HepG2 (cell line): ENCODE results near the gene CYP4F22. TPM values are rescaled to one million over a fixed set of nuclear protein-coding genes. Genes with fewer than 3 reads are reported as not detected.
A peak's percentile ranks its signal among the peaks of the same experiment; 100 is the strongest.

Source experiments
- ADNP ChIP-seq: sonication (generic); formaldehyde crosslinking; IDR thresholded peaks from 2 replicates; pipeline ENCODE4 v1.4.0; 2020; ENCODE audit warnings: missing genetic modification reagents
- ATF6 ChIP-seq: sonication (generic); formaldehyde crosslinking; conservative IDR thresholded peaks from 2 replicates; pipeline ENCODE4 v1.4.0; 2020; ENCODE audit warnings: missing genetic modification reagents
- CSRNP2 ChIP-seq: sonication (generic); formaldehyde crosslinking; conservative IDR thresholded peaks from 2 replicates; pipeline ENCODE4 v1.8.0; 2022; ENCODE audit warnings: low read depth, missing genetic modification reagents
- GLMP ChIP-seq: sonication (generic); formaldehyde crosslinking; IDR thresholded peaks from 2 replicates; pipeline ENCODE4 v1.9.0; 2021; ENCODE audit warnings: missing genetic modification reagents, mild to moderate bottlenecking, borderline replicate concordance
- JDP2 ChIP-seq: sonication (generic); formaldehyde crosslinking; IDR thresholded peaks from 2 replicates; pipeline ENCODE4 v1.8.1; 2022; ENCODE audit warnings: missing genetic modification reagents, borderline replicate concordance
- KAT2B ChIP-seq: fragments of 150-350 bp; IDR thresholded peaks from 2 replicates; pipeline ENCODE4 v1.6.1; 2014; ENCODE audit warnings: low read depth, low read length, borderline replicate concordance
- MLXIP ChIP-seq: sonication (generic); formaldehyde crosslinking; IDR thresholded peaks from 2 replicates; pipeline ENCODE4 v1.9.0; 2021; ENCODE audit warnings: missing genetic modification reagents, borderline replicate concordance
- SATB2 ChIP-seq: sonication (generic); formaldehyde crosslinking; IDR thresholded peaks from 2 replicates; pipeline ENCODE4 v1.5.0; 2020; ENCODE audit warnings: missing genetic modification reagents
- SP1 ChIP-seq, 2 experiments: fragments of 450-650 bp in 1 of 2; sonication (generic) in 1 of 2; formaldehyde crosslinking in 1 of 2; IDR thresholded peaks; 2 replicates each; pipeline versions ENCODE4 v1.4.0 to v1.6.1; 2016 to 2020; ENCODE audit warnings: missing genetic modification reagents in 1 of 2
- ZFP90 ChIP-seq: sonication (generic); formaldehyde crosslinking; IDR thresholded peaks from 2 replicates; pipeline ENCODE4 v1.8.0; 2022; ENCODE audit warnings: missing genetic modification reagents, mild to moderate bottlenecking, inconsistent platforms, borderline replicate concordance
- ZNF205 ChIP-seq: IDR thresholded peaks from 2 replicates; pipeline ENCODE4 v1.6.1; 2018; ENCODE audit warnings: missing biosample characterization, missing genetic modification reagents
- ZNF343 ChIP-seq: sonication (generic); formaldehyde crosslinking; IDR thresholded peaks from 2 replicates; pipeline ENCODE4 v1.4.0; 2020; ENCODE audit warnings: mild to moderate bottlenecking, missing genetic modification reagents
- ZSCAN21 ChIP-seq: sonication (generic); formaldehyde crosslinking; IDR thresholded peaks from 2 replicates; pipeline ENCODE4 v1.8.0; 2022; ENCODE audit warnings: mild to moderate bottlenecking, missing genetic modification reagents, moderate library complexity, borderline replicate concordance
- ZXDC ChIP-seq: sonication (generic); formaldehyde crosslinking; IDR thresholded peaks from 2 replicates; pipeline ENCODE4 v1.5.0; 2020; ENCODE audit warnings: mild to moderate bottlenecking, missing genetic modification reagents
- polyA plus RNA-seq, 8 experiments: library from polyadenylated mRNA; depleted of rRNA in 3 of 8; stranded (reverse) in 7 of 8; unstranded in 1 of 8; fragments of >200 nt; fragmentation: Illumina TruSeq in 4 of 8; extraction: Trizol in 4 of 8; gene quantifications; 2 replicates each; pipeline versions ENCODE4 v1.2.1 to v1.2.3, GENCODE V29; 2011 to 2016; ENCODE audit warnings: low read depth in 4 of 8, missing spikeins in 1 of 8, mixed read lengths in 1 of 8; ENCODE audit not compliant: insufficient read depth in 1 of 8
- total RNA-seq, 5 experiments: library from RNA; depleted of rRNA; stranded (reverse); fragments of >200 nt; fragmentation: Illumina TruSeq; extraction: Trizol; gene quantifications; 2 replicates each; pipeline ENCODE4 v1.2.3, GENCODE V29; 2016; ENCODE audit warnings: low read depth in 1 of 5
- TF ChIP-seq, protein P1 (sequence below): sonication (generic); formaldehyde crosslinking; conservative IDR thresholded peaks from 2 replicates; pipeline ENCODE4 v1.4.0; 2020; ENCODE audit warnings: missing genetic modification reagents

CYP4F22 gene
- total and polyA plus RNA-seq, 2 of the 13 experiments (the other 11 are each of a cell fraction or from before 2014, with no cell fraction given): 0.05 TPM; not detected in 1

DNA sequence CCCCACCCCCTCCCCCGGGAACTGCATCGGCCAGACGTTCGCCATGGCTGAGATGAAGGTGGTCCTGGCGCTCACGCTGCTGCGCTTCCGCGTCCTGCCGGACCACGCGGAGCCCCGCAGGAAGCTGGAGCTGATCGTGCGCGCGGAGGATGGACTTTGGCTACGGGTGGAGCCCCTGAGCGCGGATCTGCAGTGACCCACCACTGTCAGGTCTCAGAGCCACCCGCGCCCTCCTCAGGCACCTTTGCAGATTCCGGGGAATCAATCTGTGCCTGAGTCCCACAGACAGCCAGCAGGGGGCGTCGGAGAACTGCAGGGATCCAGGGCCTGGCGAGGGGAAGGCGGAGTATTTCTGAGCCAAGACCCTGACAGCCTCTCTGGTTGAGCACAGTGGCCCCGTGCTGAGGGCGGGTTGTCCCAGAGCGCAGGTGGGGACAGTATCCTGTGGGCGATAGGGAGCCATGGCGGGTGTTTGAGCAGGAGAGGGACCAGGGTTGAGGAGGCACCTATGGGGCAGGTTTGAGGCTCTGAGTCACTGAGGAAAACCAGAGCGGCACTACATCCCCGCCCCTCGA is 76.3 kb downstream of the CYP4F22 start (continued):
- TF ChIP-seq ZNF205 (CRISPR knock-in tag) (0 out of 2 replicates have a peak, but pooled peaks have one; percentile 31), SP1 (IDR thresholded peaks at IDR 0.05) (no peak), SP1 (CRISPR knock-in tag; IDR thresholded peaks at IDR 0.05) (no peak), ZSCAN21 (CRISPR knock-in tag) (no peak), ATF6 (CRISPR knock-in tag) (no peak), CSRNP2 (CRISPR knock-in tag) (no peak), ADNP (CRISPR knock-in tag) (no peak; the same call in 1 of the 2 replicates), ZXDC (CRISPR knock-in tag) (no peak), SATB2 (CRISPR knock-in tag) (no peak), ZFP90 (CRISPR knock-in tag) (no peak), ZNF343 (no peak), MLXIP (CRISPR knock-in tag) (no peak), JDP2 (CRISPR knock-in tag) (no peak), KAT2B (no peak), GLMP (CRISPR knock-in tag) (no peak)
- TF ChIP-seq, protein P1, sequence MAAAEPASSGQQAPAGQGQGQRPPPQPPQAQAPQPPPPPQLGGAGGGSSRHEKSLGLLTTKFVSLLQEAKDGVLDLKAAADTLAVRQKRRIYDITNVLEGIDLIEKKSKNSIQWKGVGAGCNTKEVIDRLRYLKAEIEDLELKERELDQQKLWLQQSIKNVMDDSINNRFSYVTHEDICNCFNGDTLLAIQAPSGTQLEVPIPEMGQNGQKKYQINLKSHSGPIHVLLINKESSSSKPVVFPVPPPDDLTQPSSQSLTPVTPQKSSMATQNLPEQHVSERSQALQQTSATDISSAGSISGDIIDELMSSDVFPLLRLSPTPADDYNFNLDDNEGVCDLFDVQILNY: no peak
